ENCODE results near the gene SCFD2. TPM values are rescaled to one million over a fixed set of nuclear protein-coding genes. Genes with fewer than 3 reads are reported as not detected.

The SCFD2 gene
- total RNA-seq, 2 donors from 2014 or later: 20.3 to 27.4 TPM

DNA sequence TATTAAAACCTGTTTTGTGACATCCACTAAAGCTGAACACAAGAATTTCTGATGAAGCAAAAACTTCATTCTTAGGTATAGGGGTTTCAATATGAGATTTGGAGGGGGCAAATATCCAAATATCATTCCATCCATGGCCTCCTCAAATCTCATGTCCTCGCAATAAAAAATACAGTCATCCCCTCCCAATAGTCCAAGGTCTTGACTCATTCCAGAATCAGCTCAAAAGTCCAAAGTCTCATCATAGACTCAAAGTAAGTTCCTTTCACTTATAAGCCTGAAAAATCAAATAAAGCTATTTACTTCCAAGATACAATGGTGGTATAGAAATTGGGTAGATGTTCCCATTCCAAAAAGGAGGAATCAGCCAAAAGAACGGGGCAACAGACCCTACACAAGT is 213.4 kb downstream of the SCFD2 start:
- H3K27ac ChIP-seq: no peak overlapping the region

DNA sequence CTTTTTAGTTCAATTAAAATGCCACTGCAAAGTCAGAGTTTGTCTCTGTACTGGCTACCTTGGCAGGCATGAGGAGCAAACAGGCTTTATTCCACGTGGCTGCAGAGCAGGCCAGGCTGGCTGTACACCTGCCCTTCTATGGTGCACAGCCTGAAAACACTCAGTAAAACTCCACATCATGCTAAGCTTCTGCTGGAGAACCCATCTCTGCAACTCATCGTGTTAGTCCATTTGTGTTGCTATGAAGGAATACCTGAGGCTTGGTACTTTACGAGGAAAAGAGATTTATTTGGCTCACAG is 214.4 kb downstream of the SCFD2 start:
- Histone ChIP-seq H3K9me3 (no peaks in the 10 kb centered on the region), H3K36me3 (no peaks in the 10 kb centered on the region), H3K4me1 (ENCODE audit: control insufficient read depth in 1 of 2, low read depth in 2 of 2) (peaks cover 4 to 14% of the 10 kb centered on the region in 2 donors), H3K27ac (peak overlapping the region; percentile 7 to 37), H3K27me3 (replicated peaks; ENCODE audit: insufficient read depth) (no peaks in the 10 kb centered on the region), H3K4me3 (no peak overlapping the region)
- DNase-seq (ENCODE audit: low spot score): no peak
- no peak for ATAC-seq (ENCODE audit: insufficient number of reproducible peaks, low FRiP score, low read depth)
- TF ChIP-seq, protein P1, sequence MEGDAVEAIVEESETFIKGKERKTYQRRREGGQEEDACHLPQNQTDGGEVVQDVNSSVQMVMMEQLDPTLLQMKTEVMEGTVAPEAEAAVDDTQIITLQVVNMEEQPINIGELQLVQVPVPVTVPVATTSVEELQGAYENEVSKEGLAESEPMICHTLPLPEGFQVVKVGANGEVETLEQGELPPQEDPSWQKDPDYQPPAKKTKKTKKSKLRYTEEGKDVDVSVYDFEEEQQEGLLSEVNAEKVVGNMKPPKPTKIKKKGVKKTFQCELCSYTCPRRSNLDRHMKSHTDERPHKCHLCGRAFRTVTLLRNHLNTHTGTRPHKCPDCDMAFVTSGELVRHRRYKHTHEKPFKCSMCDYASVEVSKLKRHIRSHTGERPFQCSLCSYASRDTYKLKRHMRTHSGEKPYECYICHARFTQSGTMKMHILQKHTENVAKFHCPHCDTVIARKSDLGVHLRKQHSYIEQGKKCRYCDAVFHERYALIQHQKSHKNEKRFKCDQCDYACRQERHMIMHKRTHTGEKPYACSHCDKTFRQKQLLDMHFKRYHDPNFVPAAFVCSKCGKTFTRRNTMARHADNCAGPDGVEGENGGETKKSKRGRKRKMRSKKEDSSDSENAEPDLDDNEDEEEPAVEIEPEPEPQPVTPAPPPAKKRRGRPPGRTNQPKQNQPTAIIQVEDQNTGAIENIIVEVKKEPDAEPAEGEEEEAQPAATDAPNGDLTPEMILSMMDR (IDR thresholded peaks at IDR 0.05): no peak

More for the DNA sequence above, 213.4 kb downstream of the SCFD2 start:
- Histone ChIP-seq H3K4me3 (no peak overlapping the region), H3K9me3 (no peaks in the 10 kb centered on the region), H3K27me3 (replicated peaks; ENCODE audit: insufficient read depth) (no peaks in the 10 kb centered on the region), H3K4me1 (ENCODE audit: control insufficient read depth in 1 of 2, low read depth in 2 of 2) (peaks cover 4 to 14% of the 10 kb centered on the region in 2 donors), H3K36me3 (no peaks in the 10 kb centered on the region)
- DNase-seq (ENCODE audit: low spot score) (no peak), ATAC-seq (ENCODE audit: insufficient number of reproducible peaks, low FRiP score, low read depth) (no peak)
- TF ChIP-seq, protein P1 (IDR thresholded peaks at IDR 0.05): no peak

DNA sequence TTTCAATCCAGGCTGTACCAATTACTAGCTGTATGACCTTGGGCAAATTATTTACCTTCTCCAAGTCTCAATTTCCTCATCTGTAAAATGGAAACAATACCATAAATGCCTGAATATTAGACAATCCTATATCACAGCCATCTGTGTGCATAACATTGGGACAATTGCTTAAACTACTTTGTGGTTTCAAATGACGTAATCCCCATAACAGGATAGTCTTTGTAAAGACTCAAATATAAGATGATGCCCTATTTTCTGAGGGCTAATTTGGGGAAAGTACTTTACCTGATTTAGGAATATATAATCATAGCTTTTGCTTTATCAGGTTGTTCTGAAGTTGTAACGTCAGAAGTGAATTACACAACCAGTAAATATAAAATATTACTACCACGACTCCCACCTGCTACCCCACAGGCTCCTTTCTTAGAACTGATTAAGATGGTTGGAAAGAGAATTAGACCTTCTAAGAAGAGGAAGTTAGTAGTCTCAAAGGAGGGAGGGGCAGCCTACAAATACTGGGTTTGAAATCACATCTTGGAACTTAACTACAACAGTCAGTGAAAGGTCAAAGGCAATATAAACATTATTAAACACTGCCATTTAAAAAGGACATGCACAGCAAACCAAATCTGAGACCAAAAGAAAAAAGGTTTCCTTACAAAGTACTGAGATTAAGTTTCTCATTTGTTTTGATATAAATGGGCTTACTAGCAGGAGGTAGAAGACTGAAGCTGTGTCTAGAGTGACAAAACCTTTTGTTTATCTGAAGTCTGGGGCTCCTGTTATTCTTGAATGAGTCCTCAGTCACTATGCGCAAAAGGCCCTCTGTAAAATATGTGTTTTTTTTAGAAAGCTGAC is 215.0 kb downstream of the SCFD2 start:
- Histone ChIP-seq H3K4me3 (no peak overlapping the region), H3K27ac (peak overlapping the region; percentile 7 to 37), H3K9me3 (no peaks in the 10 kb centered on the region), H3K27me3 (replicated peaks; ENCODE audit: insufficient read depth) (no peaks in the 10 kb centered on the region), H3K4me1 (ENCODE audit: control insufficient read depth in 1 of 2, low read depth in 2 of 2) (peaks cover 4 to 14% of the 10 kb centered on the region in 2 donors), H3K36me3 (no peaks in the 10 kb centered on the region)
- no peak for DNase-seq (ENCODE audit: low spot score)
- ATAC-seq (ENCODE audit: insufficient number of reproducible peaks, low FRiP score, low read depth): no peak
- TF ChIP-seq, protein P1 (IDR thresholded peaks at IDR 0.05): no peak

DNA sequence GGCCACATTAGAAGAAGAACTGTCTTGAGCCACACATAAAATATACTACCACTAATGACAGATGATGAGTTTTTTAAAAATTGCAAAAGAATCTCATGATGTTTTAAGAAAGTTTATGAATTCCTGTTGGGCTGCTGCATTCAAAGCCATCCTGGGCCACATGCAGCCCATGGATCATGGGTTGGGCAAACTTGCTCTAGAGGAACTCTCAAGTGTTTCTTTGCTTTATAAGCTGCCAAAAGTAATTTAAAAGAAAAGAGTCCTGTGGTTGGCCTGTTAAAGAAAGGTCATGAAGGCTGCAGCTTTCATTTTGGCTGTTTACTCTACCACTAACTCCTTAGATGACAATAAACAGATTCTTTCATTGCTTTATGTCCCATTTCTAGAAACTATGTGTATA is 218.2 kb downstream of the SCFD2 start:
- Histone ChIP-seq H3K9me3 (no peaks in the 10 kb centered on the region), H3K27me3 (replicated peaks; ENCODE audit: insufficient read depth) (no peaks in the 10 kb centered on the region), H3K4me3 (no peak overlapping the region), H3K27ac (no peak overlapping the region), H3K4me1 (ENCODE audit: control insufficient read depth in 1 of 2, low read depth in 2 of 2) (peaks cover 4 to 14% of the 10 kb centered on the region in 2 donors), H3K36me3 (peaks cover 2% of the 10 kb centered on the region)
- no peak for ATAC-seq (ENCODE audit: insufficient number of reproducible peaks, low FRiP score, low read depth)
- no peak for DNase-seq (ENCODE audit: low spot score)
- TF ChIP-seq, protein P1 (IDR thresholded peaks at IDR 0.05): no peak

DNA sequence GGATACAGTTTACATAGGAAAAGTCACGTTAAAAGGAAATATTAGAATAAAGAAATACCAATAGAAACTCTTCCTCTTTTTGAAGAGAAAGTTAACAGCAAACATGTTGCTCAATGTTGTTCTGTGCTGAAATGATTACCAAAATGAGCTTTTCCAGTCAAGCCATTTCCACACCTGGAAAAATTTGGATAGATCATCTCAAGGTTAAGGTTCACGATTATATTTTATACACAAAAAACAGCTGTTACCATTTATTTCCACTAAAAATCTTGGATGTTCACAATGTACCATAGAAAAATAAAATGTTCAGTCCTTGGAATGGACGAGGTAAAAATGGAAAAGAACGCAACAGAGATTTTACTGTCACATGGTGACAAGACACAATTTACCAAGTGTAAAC is 218.7 kb downstream of the SCFD2 start:
- Histone ChIP-seq H3K27ac (no peak overlapping the region), H3K4me3 (no peak overlapping the region), H3K27me3 (replicated peaks; ENCODE audit: insufficient read depth) (no peaks in the 10 kb centered on the region), H3K4me1 (ENCODE audit: control insufficient read depth in 1 of 2, low read depth in 2 of 2) (peaks cover 4 to 14% of the 10 kb centered on the region in 2 donors), H3K36me3 (peaks cover 2% of the 10 kb centered on the region), H3K9me3 (no peaks in the 10 kb centered on the region)
- no peak for DNase-seq (ENCODE audit: low spot score)
- TF ChIP-seq, protein P1 (IDR thresholded peaks at IDR 0.05): no peak
- ATAC-seq (ENCODE audit: insufficient number of reproducible peaks, low FRiP score, low read depth): no peak
